ENCODE data around the gene TCF7L1.

GRCh38 chr2:85239102-85239501, 105.9 kb downstream of the TCF7L1 start:
- TF ChIP-seq, protein P1, sequence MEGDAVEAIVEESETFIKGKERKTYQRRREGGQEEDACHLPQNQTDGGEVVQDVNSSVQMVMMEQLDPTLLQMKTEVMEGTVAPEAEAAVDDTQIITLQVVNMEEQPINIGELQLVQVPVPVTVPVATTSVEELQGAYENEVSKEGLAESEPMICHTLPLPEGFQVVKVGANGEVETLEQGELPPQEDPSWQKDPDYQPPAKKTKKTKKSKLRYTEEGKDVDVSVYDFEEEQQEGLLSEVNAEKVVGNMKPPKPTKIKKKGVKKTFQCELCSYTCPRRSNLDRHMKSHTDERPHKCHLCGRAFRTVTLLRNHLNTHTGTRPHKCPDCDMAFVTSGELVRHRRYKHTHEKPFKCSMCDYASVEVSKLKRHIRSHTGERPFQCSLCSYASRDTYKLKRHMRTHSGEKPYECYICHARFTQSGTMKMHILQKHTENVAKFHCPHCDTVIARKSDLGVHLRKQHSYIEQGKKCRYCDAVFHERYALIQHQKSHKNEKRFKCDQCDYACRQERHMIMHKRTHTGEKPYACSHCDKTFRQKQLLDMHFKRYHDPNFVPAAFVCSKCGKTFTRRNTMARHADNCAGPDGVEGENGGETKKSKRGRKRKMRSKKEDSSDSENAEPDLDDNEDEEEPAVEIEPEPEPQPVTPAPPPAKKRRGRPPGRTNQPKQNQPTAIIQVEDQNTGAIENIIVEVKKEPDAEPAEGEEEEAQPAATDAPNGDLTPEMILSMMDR (optimal IDR thresholded peaks at IDR 0.05 in 1 of 3, IDR thresholded peaks at IDR 0.05 in 1 of 3, conservative IDR thresholded peaks at IDR 0.05 in 1 of 3; ENCODE audit: extremely low read depth in 1 of 3, insufficient read depth in 2 of 3, low read length in 3 of 3), result no peak
- TF ChIP-seq EZH2 (IDR thresholded peaks at IDR 0.05; ENCODE audit: low read length), result no peak

Measured in keratinocyte (primary cell).